Mesenteric fat pad (tissue), 1 donor: ENCODE measurements around the gene KCNB1. TPM values are rescaled to one million over a fixed set of nuclear protein-coding genes. Genes with fewer than 3 reads are reported as not detected.

Source experiments
- DNase-seq: peaks from one replicate; pipeline ENCODE4 v3.0.0-alpha.2; 2020; ENCODE audit warnings: low spot score
- total RNA-seq: library from RNA; stranded (reverse); fragmentation: NEBNext Ultra II Directional; extraction: Animal tissue kit (Norgen Biotek cat#: 25700); gene quantifications from one replicate; pipeline ENCODE4 v1.2.1, GENCODE V29; 2021
- donor health status: DM: yes; HTN: yes; CAD: no.

KCNB1 gene
- total RNA-seq, 1 donor from 2014 or later, result 43.0 TPM

DNA sequence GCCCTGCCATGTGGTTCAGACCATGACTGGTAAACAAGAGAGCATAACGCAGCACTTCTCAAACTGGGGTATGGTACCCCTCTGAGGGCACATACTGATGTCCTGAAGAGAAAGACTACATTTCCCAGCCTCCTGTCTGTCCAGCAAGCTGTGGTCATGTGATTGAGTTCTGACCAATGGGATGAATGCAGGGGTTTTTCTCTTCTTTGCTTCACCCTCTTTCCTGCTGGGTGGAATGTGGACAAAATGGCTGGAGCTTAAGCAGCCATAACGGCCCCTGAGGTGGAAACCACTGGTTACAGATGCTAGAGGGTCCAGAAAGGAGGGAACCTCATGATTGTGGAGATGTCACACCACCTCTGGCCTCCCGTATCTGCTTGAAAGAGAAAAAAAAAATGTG is 19.4 kb upstream of the KCNB1 start:
- no peak for DNase-seq

DNA sequence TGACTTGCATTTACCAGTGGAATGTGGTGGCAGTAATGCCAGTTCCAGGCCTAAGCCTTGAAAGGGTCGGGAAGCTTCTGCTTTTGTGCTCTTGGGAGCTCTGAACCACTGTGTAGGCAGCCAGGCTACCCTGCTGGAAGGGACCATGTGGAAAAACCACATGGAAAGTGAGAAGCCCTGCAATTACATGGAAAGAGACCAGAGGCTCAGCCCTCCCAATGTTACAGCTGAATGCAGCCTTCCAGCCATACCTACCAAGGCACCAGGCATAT is 14.9 kb upstream of the KCNB1 start:
- no peak for DNase-seq

DNA sequence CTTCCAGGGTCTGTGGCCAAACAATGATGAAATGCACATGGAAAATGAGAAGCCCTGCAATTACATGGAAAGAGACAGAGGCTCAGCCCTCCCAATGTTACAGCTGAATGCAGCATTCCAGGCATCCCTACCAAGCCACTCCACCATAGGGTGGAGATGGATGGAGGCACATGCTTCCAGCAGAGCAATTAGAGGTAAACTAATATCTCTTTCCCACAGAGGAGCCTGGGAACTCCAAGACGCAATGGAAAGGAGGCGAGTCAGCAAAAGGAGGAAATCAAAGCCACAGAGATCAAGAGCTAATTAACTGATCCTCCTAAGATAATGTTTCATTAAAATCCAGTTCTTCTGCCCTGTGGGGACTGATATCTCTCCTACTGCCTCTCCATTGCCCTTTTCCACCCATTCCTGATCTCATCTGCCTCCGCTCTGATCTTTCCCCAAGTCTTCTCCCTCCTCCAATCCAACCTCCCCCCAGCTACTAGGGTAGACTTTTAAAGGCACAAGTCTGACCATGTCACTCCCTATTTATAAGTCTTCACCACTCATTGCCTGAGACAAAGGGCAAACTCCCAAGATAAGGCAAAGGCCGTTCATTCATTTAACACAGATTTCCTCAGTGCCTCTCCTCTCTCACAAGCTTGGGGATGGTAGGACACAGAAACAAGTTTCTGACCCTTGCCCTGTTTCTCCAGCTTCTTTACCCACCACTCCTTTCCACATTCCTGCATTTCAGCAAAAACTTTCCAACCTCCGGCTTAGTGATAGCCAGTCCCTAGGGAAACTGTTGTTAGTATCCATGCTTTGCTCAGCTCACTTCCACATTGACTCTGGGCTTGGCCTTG is 14.3 kb upstream of the KCNB1 start:
- DNase-seq, result no peak

DNA sequence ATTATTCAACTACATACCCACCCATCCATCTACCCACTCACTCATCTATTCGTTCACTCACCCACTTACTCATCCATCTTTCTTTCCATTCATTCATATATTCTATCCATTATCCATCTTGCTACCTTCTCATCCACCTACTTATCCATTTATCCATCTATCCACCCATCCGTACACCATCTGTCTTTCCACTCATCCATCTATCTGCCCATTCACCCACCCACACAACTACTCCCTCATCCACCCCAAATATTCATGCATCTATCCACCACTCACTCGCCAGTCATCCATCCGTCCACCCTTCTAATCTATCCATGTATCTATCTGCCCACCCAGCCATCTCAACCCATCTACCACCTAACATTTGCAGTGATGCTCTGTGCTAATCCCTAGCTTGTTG is 13.6 kb upstream of the KCNB1 start:
- DNase-seq, result no peak

DNA sequence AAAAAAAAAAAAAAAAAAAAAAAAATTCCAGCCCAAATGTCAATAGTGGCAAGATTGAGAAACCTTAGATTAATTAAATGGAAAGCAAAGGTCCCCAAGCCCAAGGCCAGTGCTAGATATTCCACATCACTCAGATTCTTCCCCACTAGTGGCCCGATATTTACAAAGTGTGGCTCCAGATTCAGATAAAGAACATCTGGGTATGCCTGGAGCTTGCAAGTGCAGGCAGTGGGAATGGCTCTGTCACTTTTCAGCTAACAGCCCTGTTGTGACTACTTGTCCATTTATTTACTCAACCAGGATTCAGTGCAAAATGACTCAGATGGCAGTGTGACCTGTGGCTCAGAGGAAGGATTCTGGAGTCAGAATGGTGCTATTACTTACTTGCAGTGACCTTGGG is 8.2 kb upstream of the KCNB1 start:
- DNase-seq, result no peak

DNA sequence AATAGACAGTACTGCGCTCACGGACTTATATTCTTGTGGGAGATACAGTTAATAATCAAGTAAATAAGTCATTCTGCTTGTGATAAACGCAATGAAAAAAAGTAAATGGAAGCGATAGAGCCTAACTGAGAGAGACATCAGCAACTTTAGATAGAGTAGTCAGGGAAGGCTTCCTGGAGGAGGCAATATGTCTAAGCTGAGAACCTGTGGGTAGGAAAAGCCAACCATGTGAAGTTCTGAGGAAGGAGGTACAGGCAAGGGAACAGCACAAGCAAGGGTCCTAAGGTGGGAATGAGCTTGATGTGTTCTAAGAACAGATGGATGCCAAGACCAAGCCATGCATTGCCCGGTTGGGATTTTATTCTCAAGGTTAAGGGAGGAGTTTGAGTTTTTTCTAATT is 7.2 kb upstream of the KCNB1 start:
- no peak for DNase-seq

DNA sequence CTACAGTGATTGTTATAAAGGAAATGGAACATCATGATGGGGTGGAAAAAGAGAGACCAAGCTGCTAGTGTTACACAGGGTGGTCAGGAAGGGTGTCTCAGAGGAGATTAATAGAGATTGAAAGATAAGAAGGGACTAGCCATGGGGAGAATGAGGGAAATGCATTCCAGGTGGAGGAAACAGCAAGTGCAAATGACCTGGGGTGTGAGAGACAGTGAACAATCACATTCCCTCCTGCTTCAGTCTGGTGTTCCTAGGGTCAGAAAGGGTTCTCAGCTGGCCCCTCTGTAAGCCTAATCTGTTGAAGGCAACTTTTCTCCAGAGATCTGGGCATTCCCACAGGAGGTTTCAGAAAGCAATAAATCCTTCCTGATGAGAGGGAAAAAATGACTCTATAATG is 3.6 kb upstream of the KCNB1 start:
- DNase-seq, result no peak

DNA sequence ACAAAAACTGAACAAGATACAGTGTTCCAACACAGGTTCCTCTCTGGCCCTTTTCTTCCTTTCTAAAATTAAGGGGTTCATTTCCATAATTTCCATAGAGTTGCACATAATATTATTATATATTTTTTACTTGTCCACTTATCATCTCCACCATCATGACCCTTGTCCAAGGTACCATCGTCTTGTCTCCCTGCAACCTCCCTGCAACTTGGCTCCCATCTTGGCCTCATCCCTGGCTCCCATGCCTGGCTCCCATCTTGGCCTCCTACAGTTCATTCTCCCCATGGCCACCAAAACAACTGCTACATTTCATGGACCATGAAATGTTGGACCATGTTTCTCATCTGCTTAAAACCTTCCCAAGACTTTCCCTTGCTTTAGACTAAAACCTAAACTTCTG is 3.1 kb upstream of the KCNB1 start:
- DNase-seq, result no peak

DNA sequence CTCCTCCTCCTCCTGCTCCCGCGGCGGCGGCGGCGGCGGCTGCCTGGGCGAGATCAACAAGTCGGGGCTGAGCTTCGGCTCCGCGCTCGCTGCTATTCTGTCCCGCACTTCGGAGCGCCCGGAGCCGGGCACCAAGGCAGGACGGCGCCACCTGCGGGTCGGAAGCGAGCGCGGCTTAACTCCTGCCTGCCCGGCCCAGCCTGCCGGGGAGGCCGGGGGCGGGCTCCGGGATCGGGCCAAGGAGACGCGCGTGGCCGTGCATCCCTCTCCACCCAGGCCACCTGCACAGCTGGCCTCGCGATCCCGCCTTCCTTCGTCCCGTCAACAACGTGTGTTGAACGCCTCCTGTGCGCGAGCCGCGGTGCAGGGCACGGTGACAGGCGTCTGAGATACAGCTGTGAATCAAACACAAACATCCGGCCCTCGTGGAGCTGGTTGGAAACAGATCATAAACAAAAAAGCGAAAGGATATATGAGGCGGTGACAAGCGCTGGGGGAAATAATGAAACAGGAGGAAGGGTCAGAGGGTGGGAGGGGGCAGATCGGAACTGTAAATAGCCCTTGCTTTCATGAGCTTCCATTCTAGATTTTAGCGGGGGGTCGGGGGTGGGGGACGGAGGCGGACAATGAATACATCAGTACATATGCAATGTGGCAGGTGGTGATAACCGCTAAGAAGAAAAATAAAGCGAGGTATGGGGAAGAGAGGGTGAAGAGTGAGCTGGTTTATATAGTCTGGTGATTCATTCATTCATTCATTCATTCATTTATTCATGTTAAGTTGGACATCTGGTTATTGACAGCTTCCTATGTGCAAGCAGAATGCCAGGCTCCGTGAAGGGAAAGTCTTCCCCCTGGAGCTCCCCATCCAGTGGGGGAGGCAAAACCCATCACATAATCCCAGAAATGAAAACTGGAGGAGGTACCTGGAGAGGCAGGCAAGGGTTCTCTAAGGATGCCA is 2.0 kb upstream of the KCNB1 start:
- peak; percentile 92 for DNase-seq

DNA sequence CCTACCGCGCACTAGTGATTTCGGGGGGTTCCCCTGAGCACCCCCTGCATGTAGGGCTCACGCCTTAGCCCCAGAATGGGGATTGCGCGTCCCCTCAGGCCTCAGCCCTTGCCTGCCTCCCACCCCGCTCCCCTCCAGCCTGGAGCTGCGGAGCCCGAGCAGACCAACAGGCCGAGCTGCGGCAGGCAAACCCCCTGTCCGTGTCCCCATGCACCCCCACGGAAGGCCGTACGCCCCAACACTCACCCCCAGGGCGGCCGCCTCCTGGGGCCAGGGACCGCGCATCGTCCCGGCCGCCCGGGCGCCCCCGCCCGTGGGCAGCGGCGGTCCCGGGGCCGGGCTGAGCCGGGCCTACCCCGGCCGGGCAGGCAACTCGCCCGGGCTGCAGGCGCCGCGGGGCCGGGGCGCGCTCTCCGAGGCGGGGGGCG is 1.2 kb upstream of the KCNB1 start:
- no peak for DNase-seq

DNA sequence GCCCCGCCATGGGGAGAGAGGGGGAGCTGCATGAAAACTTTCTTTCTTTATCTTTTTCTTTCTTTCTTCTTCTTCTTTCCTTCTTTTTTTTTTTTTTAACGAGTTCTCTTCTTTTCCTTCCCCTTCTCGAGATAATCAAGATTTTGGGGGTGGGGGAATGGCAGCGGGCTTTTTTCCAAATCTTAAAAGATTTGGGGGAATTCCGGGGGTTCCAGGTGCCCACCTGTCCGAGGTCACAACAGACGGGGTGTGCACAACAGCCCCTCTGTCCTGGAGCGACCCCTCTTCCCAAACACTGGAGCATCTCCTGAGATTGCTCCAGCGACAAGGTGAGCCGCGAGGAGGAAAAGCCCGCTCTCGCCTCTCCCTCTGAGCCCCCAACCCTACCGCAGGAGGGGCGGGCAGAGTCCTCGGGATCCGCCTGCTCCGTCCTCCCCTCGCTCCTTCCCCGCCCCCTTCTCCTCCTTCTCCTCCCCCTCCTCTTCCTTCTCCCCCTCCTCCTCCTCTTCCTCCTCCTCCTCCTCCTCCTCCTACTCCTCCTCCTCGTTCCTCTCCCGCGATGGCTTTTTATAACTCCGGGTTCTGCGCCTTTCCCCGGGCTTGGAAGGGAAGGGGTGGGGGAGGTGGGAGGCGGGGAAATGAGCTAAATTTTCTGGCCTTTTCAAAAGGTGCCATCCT is 689 bp upstream of the KCNB1 start:
- DNase-seq, result no peak

DNA sequence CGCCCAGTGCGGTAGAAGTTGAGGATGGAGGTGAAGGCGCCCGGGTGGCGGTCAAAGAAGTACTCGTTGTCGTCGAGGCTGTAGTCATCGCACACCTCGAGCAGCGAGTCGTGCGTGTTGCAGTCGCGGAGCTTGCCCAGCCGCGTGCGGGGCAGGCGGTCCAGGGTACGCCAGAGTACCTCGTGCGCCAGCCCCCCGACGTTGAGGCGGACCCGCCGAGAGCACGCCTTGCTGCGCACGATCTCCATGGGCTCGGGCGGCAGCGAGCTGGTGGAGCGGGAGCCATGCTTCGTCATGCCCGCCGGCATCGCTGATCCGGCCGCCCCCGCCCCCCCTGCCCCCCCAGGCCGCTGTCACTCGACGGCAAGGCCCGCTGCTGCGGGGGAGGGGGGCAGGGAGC is 295 bp downstream of the KCNB1 start:
- no peak for DNase-seq

DNA sequence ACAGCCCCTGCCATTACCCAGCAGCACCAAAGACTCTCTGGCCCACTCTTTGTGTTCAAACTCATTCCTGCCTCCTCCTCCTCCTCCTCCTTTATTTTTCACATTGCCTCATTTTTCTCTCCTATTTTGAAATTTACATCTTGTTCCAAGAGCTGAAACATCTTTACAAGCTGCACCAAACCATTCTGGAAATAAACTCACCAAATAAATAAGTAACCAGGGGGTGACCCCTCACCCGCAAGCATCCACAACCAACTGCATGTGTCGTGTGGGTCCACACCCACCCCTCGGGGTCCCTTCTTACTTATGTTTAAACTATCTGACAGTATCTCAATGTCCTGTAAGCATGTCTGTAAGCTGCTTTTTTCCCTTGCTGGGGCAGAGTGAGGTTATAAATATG is 1.4 kb downstream of the KCNB1 start:
- no peak for DNase-seq

DNA sequence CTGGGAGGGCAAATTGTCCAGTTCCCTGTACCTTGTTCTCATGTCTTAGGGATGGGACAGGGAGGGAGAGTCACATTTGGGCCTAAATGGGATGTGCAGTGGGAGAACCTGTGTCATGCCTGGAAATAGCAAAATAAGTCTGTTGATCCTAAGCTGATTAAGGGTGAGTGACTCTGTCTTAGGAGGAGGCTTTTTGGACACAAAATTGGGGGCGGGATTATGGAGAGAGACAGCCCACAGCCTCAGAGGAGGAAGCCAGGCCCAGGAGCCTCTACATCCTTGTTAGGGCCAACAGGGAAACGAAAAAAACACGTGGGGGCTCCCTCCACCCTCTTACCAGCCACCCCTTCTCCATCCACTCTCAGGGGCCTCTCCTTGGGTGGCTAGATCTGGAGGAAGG is 2.2 kb downstream of the KCNB1 start:
- no peak for DNase-seq

DNA sequence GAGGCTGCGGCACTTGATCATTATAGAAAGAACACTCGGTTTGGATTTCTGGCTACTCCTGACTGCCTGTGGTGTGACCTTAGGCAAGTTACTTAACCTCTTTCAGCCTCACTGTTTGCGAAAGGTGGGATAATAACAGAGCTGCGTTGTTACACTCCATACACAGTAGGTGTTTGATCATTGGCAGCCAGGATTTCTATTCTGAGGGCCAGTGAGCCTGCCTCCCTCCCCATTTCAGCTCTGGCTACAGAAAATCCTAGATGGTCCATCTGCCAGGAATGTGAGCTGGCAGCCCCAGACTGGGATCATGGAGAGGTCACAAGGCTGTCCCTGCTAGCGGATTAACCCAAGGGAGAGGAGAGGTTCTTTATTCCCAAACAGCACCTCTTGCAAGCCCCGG is 2.7 kb downstream of the KCNB1 start:
- DNase-seq, result no peak

DNA sequence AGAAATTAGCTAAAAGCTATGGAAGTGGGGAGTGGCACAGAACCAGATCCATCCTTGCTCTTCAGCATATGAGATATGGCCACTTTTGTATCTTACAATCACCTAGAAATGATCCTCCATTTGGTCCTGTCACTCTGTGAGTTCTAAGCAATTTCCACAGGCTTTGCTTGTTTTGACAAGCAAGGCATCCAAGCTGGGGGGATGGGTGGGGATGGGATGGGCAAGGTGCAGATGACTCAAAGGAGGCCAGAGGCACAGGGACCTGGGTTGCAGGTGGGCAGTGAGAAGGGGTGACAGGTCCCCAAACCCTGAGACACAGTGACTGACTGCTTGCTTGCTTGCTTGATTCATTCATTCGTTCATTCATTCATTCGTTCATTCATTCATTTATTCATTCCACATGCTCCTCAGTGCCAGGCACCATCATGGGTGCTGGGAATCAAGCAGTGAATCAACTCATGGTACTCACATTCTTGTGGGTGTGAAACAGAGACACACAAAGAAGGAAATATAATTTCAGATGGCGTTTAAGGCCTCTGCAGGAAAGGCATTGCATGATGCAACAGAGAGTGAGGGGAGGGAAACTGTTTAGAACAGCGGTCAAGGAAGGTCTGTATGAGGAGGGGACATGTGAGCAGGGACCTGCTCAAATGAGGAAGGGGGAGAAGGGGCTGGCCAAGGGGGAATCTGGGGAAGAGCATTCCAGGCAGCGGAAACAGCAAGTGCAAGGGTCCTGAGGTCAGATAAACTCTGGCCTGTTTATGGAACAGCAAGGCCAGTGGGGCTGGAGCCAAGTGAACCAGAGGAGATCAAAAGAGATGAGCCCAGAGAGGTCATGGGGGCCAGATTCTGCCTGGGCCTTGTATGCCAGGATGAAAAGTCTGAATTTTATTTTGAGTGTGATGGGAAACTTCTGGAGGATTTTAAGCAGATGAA is 3.4 kb downstream of the KCNB1 start:
- no peak for DNase-seq

DNA sequence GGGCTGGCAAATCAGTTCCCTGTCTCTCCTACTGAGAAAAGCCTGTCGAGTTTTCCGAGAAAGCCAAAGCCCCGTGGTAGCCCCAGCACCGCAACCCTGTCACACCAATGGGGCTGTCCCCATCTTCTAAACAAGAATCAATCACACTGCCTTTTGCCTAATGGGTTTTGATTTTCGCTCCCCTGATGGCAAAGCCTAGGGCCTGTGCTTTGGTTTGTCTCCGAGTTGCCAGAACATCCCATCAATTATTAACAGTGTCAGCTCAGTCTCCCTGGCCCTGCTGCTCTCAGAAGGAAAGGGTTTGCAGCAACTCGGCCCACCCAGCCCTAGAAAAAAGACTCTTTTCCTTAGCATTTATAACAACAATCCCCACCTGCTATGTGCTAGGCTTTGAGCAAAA is 4.2 kb downstream of the KCNB1 start:
- no peak for DNase-seq

DNA sequence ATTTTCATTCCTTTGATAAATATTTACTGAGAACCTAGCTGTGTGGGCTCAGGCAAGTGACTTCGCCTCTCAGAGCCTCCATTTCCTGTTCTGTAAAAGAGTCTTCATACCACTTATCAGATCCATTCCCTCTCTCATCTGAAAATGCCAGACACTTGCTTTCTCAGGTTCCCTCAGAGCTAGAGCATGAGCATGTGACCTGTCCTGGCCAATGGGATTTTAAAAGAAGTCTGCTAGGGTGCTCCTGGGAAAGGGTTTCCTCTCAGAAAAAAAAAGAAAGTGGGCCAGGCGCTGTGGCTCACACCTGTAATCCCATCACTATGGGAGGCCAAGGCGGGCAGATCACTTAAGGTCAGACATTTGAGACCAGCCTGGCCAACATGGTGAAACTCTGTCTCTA is 5.3 kb downstream of the KCNB1 start:
- no peak for DNase-seq

DNA sequence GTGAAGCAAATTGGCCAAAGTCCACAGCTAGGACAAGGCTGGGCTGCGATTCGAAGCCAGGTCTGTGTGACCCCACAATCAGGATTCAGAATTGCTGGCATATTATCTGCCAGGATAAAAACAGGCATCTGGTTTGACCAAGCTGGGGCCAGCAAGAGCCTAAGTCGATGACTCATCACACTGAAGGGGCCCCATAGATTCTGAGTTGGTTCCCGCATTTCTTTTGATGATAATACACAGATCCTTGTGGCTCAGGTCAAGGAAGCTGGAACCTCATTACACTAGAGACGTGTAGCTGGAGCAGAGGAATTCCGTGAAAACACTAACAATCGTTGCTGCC is 6.5 kb downstream of the KCNB1 start:
- DNase-seq, result no peak

DNA sequence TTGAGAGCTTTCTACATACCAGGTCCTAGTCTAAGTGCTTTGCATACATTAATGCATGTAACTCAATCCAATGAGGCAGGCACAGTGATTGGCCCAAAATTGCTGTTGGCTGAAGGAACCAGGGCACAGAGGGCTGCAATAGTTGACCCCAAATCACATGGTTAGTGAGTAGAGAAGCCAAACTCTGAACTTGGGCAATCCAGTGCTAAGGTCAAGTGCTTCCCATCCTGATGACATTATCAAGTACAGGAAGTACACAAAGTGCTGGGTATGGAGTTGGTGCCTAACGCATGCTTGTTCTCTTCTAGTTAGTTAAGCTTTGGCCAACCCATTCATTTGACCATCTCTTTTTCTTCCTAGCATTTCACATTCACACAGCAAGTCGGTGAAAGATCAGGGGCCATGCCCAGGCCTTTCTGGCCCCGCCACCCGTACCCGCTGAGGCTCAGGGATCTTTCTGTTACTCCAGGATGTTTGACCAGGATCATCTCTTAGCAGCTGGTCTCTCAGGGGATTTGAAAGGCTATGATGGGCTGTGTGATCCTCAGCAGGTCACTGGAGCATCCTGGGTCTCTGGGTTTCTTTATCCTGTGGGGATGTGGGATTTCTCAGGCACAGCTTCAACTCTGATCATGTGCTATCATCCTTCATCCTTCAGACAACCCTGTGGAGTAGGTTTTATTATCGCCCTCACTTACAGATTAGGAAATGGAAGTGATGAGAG is 7.0 kb downstream of the KCNB1 start:
- no peak for DNase-seq
